ENCODE data around the gene PCID2. TPM values are rescaled to one million over a fixed set of nuclear protein-coding genes. Genes with fewer than 3 reads are reported as not detected.

The PCID2 gene
- total RNA-seq, 1 donor, result 48.5 TPM

DNA sequence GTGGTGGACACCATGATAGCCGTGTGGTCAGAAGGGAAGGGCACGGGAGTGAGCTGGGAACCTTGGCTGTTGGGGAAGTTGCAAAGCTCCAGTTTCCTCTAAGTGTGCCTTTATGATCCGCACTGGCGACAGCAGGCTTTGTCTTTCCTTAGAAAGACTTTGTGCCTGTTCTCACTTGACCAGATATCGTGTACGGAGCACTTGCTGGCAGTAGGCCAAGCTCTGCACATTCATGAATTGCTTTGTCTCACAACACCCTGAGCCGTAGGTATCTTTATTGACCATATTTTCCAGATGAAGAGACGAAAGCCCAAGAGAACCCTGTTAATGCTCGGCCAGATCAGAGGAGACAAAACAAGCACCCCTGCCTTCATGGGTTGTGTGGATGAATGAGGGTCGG, 16.0 kb upstream of the PCID2 start:
- Histone ChIP-seq H3K4me3 (ENCODE audit: insufficient read depth, low read length) (no peak overlapping the region), H3K9me3 (ENCODE audit: low read depth, low read length) (no peaks in the 10 kb centered on the region), H3K27me3 (ENCODE audit: insufficient read depth, low read length) (no peaks in the 10 kb centered on the region), H3K4me1 (ENCODE audit: insufficient read depth, low read length) (no peaks in the 10 kb centered on the region), H3K36me3 (ENCODE audit: insufficient read depth, low read length) (peaks cover 60% of the 10 kb centered on the region), H3K4me2 (ENCODE audit: insufficient read depth, low read length) (no peak overlapping the region), H2AFZ (ENCODE audit: low read length) (no peak overlapping the region), H3K79me2 (ENCODE audit: insufficient read depth, low read length) (peaks cover 81% of the 10 kb centered on the region), H3K27ac (ENCODE audit: low read depth, low read length) (no peak overlapping the region), H4K20me1 (ENCODE audit: insufficient read depth, low read length) (peaks cover 48% of the 10 kb centered on the region)
- TF ChIP-seq, protein P1, sequence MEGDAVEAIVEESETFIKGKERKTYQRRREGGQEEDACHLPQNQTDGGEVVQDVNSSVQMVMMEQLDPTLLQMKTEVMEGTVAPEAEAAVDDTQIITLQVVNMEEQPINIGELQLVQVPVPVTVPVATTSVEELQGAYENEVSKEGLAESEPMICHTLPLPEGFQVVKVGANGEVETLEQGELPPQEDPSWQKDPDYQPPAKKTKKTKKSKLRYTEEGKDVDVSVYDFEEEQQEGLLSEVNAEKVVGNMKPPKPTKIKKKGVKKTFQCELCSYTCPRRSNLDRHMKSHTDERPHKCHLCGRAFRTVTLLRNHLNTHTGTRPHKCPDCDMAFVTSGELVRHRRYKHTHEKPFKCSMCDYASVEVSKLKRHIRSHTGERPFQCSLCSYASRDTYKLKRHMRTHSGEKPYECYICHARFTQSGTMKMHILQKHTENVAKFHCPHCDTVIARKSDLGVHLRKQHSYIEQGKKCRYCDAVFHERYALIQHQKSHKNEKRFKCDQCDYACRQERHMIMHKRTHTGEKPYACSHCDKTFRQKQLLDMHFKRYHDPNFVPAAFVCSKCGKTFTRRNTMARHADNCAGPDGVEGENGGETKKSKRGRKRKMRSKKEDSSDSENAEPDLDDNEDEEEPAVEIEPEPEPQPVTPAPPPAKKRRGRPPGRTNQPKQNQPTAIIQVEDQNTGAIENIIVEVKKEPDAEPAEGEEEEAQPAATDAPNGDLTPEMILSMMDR (IDR thresholded peaks at IDR 0.05; ENCODE audit: extremely low read depth, low read depth, low read length), result no peak
- DNase-seq (ENCODE audit: insufficient read length, low spot score, missing footprints), result no peak

DNA sequence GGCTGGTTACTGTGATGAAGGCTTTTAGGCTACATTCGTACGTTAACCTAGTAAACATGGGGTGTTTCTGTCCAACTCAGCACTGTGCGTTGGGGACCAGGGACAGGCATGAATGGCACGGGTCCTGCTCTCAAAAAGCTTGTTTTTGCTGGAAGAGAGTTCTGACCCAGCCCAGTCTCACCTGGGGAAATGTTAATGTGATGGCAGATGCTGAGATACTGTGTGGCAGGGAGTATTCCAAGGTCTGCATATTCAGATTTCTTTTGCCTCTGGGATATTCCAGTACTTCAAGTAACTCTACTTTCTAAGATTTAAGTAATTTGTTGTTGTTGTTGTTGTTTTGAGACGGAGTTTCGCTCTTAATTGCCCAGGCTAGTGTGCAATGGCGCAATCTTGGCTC, 14.6 kb upstream of the PCID2 start:
- no peak for DNase-seq (ENCODE audit: insufficient read length, low spot score, missing footprints)
- Histone ChIP-seq H3K27ac (ENCODE audit: low read depth, low read length) (no peak overlapping the region), H3K9me3 (ENCODE audit: low read depth, low read length) (no peaks in the 10 kb centered on the region), H2AFZ (ENCODE audit: low read length) (no peak overlapping the region), H3K4me1 (ENCODE audit: insufficient read depth, low read length) (no peaks in the 10 kb centered on the region), H3K4me2 (ENCODE audit: insufficient read depth, low read length) (no peak overlapping the region), H3K36me3 (ENCODE audit: insufficient read depth, low read length) (peaks cover 57% of the 10 kb centered on the region), H3K27me3 (ENCODE audit: insufficient read depth, low read length) (no peaks in the 10 kb centered on the region), H3K79me2 (ENCODE audit: insufficient read depth, low read length) (peaks cover 94% of the 10 kb centered on the region), H3K4me3 (ENCODE audit: insufficient read depth, low read length) (no peak overlapping the region), H4K20me1 (ENCODE audit: insufficient read depth, low read length) (peaks cover 59% of the 10 kb centered on the region)
- TF ChIP-seq, protein P1 (IDR thresholded peaks at IDR 0.05; ENCODE audit: extremely low read depth, low read depth, low read length), result no peak

DNA sequence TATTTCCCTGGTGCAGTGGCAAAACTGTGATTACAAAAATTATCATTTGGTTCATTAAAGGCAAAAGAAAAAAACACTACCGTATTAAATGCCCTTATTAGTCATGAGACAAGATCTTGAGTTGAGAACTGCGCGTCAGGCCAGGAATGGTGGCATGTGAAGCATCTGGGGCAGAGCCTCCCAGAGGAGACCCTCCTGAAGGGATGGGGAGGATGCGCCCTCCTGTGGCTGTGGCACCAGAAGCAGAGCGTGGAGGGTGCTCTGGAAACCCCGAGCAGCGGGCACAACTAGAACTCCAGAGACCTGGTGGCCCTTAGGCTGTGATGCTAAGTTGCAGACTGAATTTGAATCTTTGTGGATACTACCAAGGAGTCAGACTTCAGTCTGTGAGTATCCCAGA, 12.4 kb upstream of the PCID2 start:
- no peak overlapping the region for H3K4me3 ChIP-seq (ENCODE audit: insufficient read depth, low read length)
- no peaks in the 10 kb centered on the region for H3K9me3 ChIP-seq (ENCODE audit: low read depth, low read length)
- peaks cover 95% of the 10 kb centered on the region for H3K79me2 ChIP-seq (ENCODE audit: insufficient read depth, low read length)
- H3K4me1 ChIP-seq (ENCODE audit: insufficient read depth, low read length), result peaks cover 13% of the 10 kb centered on the region
- no peak overlapping the region for H3K4me2 ChIP-seq (ENCODE audit: insufficient read depth, low read length)
- TF ChIP-seq, protein P1 (IDR thresholded peaks at IDR 0.05; ENCODE audit: extremely low read depth, low read depth, low read length), result no peak
- peaks cover 42% of the 10 kb centered on the region for H3K36me3 ChIP-seq (ENCODE audit: insufficient read depth, low read length)
- H3K27me3 ChIP-seq (ENCODE audit: insufficient read depth, low read length), result no peaks in the 10 kb centered on the region
- no peak for DNase-seq (ENCODE audit: insufficient read length, low spot score, missing footprints)
- no peak overlapping the region for H2AFZ ChIP-seq (ENCODE audit: low read length)
- H3K27ac ChIP-seq (ENCODE audit: low read depth, low read length), result no peak overlapping the region
- H4K20me1 ChIP-seq (ENCODE audit: insufficient read depth, low read length), result peaks cover 58% of the 10 kb centered on the region

DNA sequence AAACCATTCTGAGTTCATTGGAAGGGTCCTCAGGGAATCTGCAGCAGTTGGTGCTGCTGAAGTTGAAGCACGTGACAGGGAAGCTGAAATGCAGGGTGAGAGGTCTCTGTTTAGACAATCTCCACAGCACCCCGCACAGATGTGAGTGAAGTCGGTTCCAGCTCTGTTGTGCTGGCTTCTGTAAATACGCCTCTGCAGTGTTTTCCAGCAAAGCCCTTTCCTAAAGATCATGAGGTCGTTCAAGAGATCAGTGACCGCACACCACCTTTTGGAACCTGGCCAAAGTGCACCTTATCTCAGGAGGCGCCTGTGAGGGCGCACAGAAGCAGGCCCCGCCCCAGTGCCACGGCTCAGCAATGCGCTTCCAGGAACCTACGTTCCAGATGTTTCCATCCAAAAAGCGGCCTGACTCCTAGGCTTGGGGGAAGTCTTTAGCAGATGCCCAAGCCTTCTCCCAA, 11.7 kb upstream of the PCID2 start:
- Histone ChIP-seq H3K79me2 (ENCODE audit: insufficient read depth, low read length) (peaks cover 95% of the 10 kb centered on the region), H3K27me3 (ENCODE audit: insufficient read depth, low read length) (no peaks in the 10 kb centered on the region), H3K4me3 (ENCODE audit: insufficient read depth, low read length) (no peak overlapping the region), H4K20me1 (ENCODE audit: insufficient read depth, low read length) (peaks cover 61% of the 10 kb centered on the region), H3K36me3 (ENCODE audit: insufficient read depth, low read length) (peaks cover 35% of the 10 kb centered on the region), H3K27ac (ENCODE audit: low read depth, low read length) (no peak overlapping the region), H3K4me1 (ENCODE audit: insufficient read depth, low read length) (peaks cover 18% of the 10 kb centered on the region), H3K4me2 (ENCODE audit: insufficient read depth, low read length) (no peak overlapping the region), H3K9me3 (ENCODE audit: low read depth, low read length) (no peaks in the 10 kb centered on the region), H2AFZ (ENCODE audit: low read length) (no peak overlapping the region)
- TF ChIP-seq, protein P1 (IDR thresholded peaks at IDR 0.05; ENCODE audit: extremely low read depth, low read depth, low read length), result no peak
- no peak for DNase-seq (ENCODE audit: insufficient read length, low spot score, missing footprints)
